Smooth muscle cell (in vitro differentiated cells): ENCODE measurements around the gene SEC23B. TPM values are rescaled to one million over a fixed set of nuclear protein-coding genes. Genes with fewer than 3 reads are reported as not detected.

Experiments
- DNase-seq: peaks from one replicate; lab custom pipeline; 2025; ENCODE audit not compliant: unreplicated experiment; lab: John Stamatoyannopoulos, UW
- H2AFZ ChIP-seq: fragments of 200-600 bp; sonication (generic); 2 replicates; pipeline ENCODE4 v1.6.0; 2016; ENCODE audit warnings: antibody characterized with exemption, low read depth, mild to moderate bottlenecking
- H3F3A ChIP-seq: fragments of 200-600 bp; sonication (generic); 2 replicates; pipeline ENCODE4 v1.6.0; 2017; ENCODE audit warnings: antibody characterized with exemption, low read depth
- H3K27ac ChIP-seq: fragments of 200-600 bp; sonication (generic); 2 replicates; pipeline ENCODE4 v1.5.1; 2016; ENCODE audit warnings: low read depth, mild to moderate bottlenecking
- H3K27me3 ChIP-seq: fragments of 200-600 bp; sonication (generic); 2 replicates; pipeline ENCODE4 v1.6.1; 2016; ENCODE audit warnings: low read depth, mild to moderate bottlenecking
- H3K36me3 ChIP-seq: fragments of 200-600 bp; sonication (generic); 2 replicates; pipeline ENCODE4 v1.5.1; 2016; ENCODE audit warnings: low read depth
- H3K4me1 ChIP-seq: fragments of 200-600 bp; sonication (generic); 2 replicates; pipeline ENCODE4 v1.5.1; 2016; ENCODE audit warnings: low read depth
- H3K4me2 ChIP-seq: fragments of 200-600 bp; sonication (generic); 2 replicates; pipeline ENCODE4 v1.6.0; 2016; ENCODE audit warnings: mild to moderate bottlenecking
- H3K4me3 ChIP-seq: fragments of 200-600 bp; sonication (generic); 2 replicates; pipeline ENCODE4 v1.5.1; 2016; ENCODE audit warnings: mild to moderate bottlenecking
- H3K79me2 ChIP-seq: fragments of 200-600 bp; sonication (generic); 2 replicates; pipeline ENCODE4 v1.6.0; 2016; ENCODE audit warnings: low read depth, mild to moderate bottlenecking
- H3K9ac ChIP-seq: fragments of 200-600 bp; sonication (generic); 2 replicates; pipeline ENCODE4 v1.6.0; 2016; ENCODE audit warnings: low read depth
- H3K9me3 ChIP-seq: fragments of 200-600 bp; sonication (generic); replicated peaks from 2 replicates; pipeline ENCODE4 v1.5.1; 2016; ENCODE audit warnings: low read depth
- H4K20me1 ChIP-seq: fragments of 200-600 bp; sonication (generic); 2 replicates; pipeline ENCODE4 v1.6.0; 2016; ENCODE audit warnings: low read depth
- CTCF ChIP-seq: fragments of 200-600 bp; sonication (generic); IDR thresholded peaks from 2 replicates; pipeline ENCODE4 v1.5.1; 2017; ENCODE audit warnings: borderline replicate concordance, mild to moderate bottlenecking, antibody characterized with exemption; ENCODE audit not compliant: insufficient read depth, poor library complexity, severe bottlenecking
- whole genome bisulfite sequencing: methylation state at CpG from one replicate; pipeline ENCODE4 v1.1.7; 2016; ENCODE audit warnings: low lambda C conversion rate; 5-methylcytosine and 5-hydroxymethylcytosine counted together
- polyA plus RNA-seq: library from polyadenylated mRNA; unstranded; fragments of >200 nt; fragmentation: Nextera tagmentation; extraction: Ambion mirVana; gene quantifications from 2 replicates; pipeline ENCODE4 v1.2.1, GENCODE V29; 2016
- total RNA-seq: library from RNA; depleted of rRNA; stranded (reverse); fragments of >200 nt; gene quantifications from 2 replicates; pipeline ENCODE4 v1.2.3, GENCODE V29; 2014

SEC23B gene
- total and polyA plus RNA-seq, 2 experiments from 2014 or later, result 53.9 to 55.6 TPM

GRCh38 chr20:18466894-18467730 is 40.6 kb upstream of the SEC23B start, which contains the start of the genes DZANK1 and POLR3F:
DZANK1 (minus strand) TSS chr20:18467030; CDS start chr20:18465358, 1,672 bp downstream.
POLR3F (plus strand) TSS chr20:18467390; CDS start chr20:18467507, 117 bp downstream.
- Histone ChIP-seq H2AFZ (peak within 1 kb of the TSS; percentile 92), H3K4me2 (peak within 1 kb of the TSS; percentile 97), H3K9ac (peak within 1 kb of the TSS; percentile 91), H3K27me3 (no peaks in the 10 kb centered on the region), H3K36me3 (no peaks in the 10 kb centered on the region), H3F3A (no peaks in the 10 kb centered on the region), H3K27ac (peak within 1 kb of the TSS; percentile 94), H3K9me3 (no peaks in the 10 kb centered on the region), H3K4me1 (peaks cover 13% of the 10 kb centered on the region), H3K79me2 (peaks cover 30% of the 10 kb centered on the region), H3K4me3 (peak within 1 kb of the TSS; percentile 86), H4K20me1 (no peaks in the 10 kb centered on the region)
- WGBS, result under 1% methylated on average over 57 of the region's 57 CpGs
- peak; percentile 86 for DNase-seq
- TF ChIP-seq CTCF, result no peak

- Histone ChIP-seq H2AFZ (no peak overlapping the region), H3K27ac (no peak overlapping the region), H3K4me3 (no peak overlapping the region), H3F3A (no peaks in the 10 kb centered on the region), H4K20me1 (no peaks in the 10 kb centered on the region), H3K9ac (no peak overlapping the region), H3K4me2 (no peak overlapping the region), H3K79me2 (no peaks in the 10 kb centered on the region), H3K4me1 (no peaks in the 10 kb centered on the region), H3K36me3 (peaks cover 14% of the 10 kb centered on the region), H3K9me3 (no peaks in the 10 kb centered on the region), H3K27me3 (no peaks in the 10 kb centered on the region)
- DNase-seq, result no peak
- no peak for TF ChIP-seq CTCF
- WGBS, result 100% methylated on average over 1 of the region's 1 CpG
These were observed 30.5 kb upstream of the SEC23B start for GRCh38 chr20:18477218-18477617.

GRCh38 chr20:18477821-18478220 is 29.9 kb upstream of the SEC23B start:
- no peaks in the 10 kb centered on the region for H3F3A ChIP-seq
- H3K4me1 ChIP-seq, result no peaks in the 10 kb centered on the region
- H4K20me1 ChIP-seq, result no peaks in the 10 kb centered on the region
- H3K27me3 ChIP-seq, result no peaks in the 10 kb centered on the region
- no peak for DNase-seq
- WGBS, result 95% methylated on average over 1 of the region's 1 CpG
- H3K79me2 ChIP-seq, result no peaks in the 10 kb centered on the region
- H3K4me3 ChIP-seq, result no peak overlapping the region
- H3K9me3 ChIP-seq, result no peaks in the 10 kb centered on the region
- H3K9ac ChIP-seq, result no peak overlapping the region
- no peak for TF ChIP-seq CTCF
- H2AFZ ChIP-seq, result no peak overlapping the region
- no peak overlapping the region for H3K4me2 ChIP-seq
- H3K27ac ChIP-seq, result no peak overlapping the region
- H3K36me3 ChIP-seq, result peaks cover 14% of the 10 kb centered on the region
